GM21825 (cell line): ENCODE data around the gene CXCL16.

Source experiments
- ATAC-seq: cut with Tn5 transposase; IDR thresholded peaks from one replicate; pipeline ENCODE4 v1.9.1; 2021; ENCODE audit warnings: mild to moderate bottlenecking, moderate library complexity; ENCODE audit not compliant: unreplicated experiment

CXCL16 gene

GRCh38 chr17:4753392-4753791, 13.7 kb upstream of the CXCL16 start:
- ATAC-seq: no peak

- no peak for ATAC-seq
Observed at GRCh38 chr17:4751932-4752331, 12.2 kb upstream of the CXCL16 start.

GRCh38 chr17:4750606-4751005, 10.9 kb upstream of the CXCL16 start:
- no peak for ATAC-seq

DNA sequence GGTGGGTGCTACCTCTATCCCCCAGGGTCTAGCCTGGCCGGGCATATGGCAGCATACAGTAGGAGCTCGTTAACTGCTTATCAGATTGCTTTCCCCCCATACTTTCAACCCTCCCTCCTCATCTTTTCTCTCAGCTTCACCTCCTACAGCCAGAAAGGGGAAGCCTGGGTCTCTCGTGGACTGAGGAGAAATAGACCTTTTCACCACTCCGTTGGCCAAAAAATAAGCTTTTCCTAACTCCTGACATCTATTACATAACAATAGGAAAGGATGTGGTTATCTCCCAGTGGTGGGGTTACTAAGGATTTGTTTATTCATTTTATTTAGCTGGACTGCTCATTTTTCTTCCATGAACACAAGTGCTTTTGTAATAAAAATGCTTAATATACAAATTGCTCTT, 9.0 kb upstream of the CXCL16 start:
- ATAC-seq: no peak

- no peak for ATAC-seq
Observed at GRCh38 chr17:4747847-4748246, 8.1 kb upstream of the CXCL16 start.

DNA sequence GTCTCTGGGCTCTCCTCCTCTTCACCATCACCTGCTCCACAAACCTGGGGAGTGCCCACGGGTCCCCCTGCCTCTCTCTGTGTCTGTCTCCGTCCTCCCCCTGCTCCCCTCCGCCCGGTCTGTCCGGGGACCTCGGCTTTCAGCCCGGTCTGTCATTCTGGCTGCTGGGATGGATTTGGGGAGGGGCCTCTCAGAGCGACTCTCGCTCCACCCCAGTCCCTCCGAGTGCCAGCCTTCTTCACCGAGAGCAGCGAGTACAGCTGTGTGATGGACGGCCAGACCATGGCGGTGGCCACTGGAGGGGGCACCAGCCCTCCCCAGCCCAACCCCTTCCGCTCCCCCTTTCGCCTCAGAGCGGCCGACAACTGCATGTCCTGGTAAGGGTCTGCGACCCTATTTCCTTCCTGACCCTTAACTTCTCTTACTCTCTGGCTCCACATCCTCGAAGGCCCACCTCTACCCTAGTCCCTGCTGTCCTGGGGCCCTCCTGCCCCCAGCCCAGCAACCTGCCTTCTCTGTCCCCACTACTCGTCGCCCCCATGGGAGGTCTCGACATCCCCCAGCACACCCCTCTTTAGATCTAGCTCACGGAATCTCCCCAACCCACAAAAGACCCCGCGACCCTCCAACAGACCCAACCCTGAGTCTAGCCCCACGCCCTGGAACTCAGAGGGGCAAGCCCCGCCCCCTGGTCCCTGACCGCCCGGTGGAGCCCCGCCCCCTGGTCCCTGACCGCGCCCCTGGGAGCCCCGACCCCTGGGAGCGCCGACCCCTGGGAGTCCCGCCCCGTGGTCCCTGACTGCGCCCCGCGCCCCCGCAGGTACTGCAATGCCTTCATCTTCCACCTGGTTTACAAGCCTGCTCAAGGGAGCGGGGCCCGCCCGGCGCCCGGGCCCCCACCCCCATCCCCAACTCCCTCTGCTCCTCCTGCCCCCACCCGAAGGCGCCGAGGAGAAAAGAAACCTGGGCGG, 5.6 kb upstream of the CXCL16 start:
- no peak for ATAC-seq

DNA sequence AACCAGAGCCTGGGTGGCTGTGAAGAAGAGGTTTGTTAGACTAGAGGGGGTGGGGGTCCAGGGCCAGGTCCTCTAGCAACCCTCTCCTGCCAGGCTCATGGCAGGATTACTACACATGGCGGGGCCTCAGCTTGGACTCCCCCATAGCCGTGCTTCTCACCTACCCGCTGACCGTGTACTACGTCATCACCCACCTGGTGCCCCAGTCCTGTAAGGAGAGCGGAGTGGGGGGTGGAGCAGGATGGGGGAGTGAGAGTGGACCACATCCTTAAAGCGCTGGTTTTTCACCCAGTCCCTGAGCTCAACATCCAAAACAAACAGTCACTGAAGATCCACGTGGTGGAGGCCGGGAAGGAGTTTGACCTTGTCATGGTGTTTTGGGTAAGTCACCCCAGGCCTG, 4.2 kb upstream of the CXCL16 start:
- ATAC-seq: no peak

DNA sequence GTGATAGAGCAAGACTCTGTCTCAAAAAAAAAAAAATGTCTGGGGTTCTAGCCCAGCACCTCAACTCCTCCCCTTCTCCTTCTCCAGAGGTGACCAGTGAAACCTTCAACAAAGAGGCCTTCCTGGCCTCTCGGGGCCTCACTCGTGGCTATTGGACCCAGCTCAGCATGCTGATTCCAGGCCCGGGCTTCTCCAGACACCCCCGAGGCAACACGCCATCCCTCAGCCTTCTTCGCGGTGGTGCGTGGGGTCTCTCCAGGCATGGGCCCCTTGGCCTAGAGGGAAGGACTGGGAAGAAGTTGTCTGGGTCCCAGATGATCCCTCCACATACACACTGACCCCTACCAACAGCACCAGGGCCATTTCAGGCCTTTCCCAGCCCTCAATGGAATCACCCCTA, 3.5 kb upstream of the CXCL16 start:
- ATAC-seq: no peak

- ATAC-seq: no peak
Observed at GRCh38 chr17:4742629-4743028, 2.9 kb upstream of the CXCL16 start.

- ATAC-seq: no peak
Observed at GRCh38 chr17:4742133-4742532, 2.4 kb upstream of the CXCL16 start.

- no peak for ATAC-seq
Observed at GRCh38 chr17:4741544-4741943, 1.8 kb upstream of the CXCL16 start.

- ATAC-seq: no peak
Observed at GRCh38 chr17:4740584-4740983, 856 bp upstream of the CXCL16 start.

DNA sequence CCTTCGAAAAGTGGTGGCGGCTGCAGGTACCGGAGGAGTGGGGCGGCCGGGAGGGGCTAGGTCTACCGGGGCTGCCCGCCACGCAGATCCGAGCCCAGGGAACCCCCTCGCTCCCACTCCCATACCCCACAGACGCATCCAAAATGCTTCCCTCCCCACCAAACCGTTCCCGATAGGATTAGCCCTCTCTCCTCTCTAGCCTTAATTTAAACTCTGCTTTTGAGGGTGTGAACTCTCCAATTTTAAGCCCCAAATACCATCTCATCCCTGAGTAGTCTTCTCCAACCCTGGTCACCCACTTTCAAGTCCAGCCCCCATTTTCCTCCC, 260 bp upstream of the CXCL16 start:
- ATAC-seq: no peak

- ATAC-seq: no peak
Observed at GRCh38 chr17:4738136-4739121, 1.3 kb downstream of the CXCL16 start.

DNA sequence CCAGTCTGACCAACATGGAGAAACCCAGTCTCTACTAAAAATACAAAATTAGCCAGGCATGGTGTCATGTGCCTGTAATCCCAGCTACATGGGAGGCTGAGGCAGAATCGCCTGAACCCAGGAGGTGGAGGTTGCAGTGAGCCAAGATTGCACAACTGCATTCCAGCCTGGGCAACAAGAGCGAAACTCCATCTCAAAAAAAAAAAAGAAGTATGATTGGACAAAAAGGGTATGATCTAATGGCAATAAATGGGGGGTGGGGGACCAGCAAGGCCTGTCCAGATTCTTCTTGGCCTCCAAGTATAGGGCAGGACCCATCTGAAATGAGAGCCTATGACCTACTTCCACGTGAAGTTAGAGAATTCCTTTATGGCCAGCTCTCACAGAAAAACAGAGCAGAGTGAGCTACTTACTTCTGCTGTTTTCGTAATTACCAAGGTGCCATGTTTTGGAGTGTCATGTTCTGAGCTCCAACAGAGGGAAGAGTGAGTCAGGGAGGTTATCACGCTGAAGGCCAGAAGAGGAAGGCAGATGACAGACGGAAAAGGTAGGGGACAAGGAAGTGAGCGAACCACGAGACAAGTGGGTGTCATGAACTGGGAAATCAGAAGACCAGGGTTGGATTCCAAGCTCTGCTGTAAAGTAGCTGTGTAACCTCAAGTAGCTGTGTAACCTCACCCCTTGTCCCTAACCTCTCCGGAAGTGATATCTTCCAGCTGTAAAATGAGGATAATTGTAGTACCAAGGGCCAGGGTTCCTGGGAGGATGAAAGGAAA, 3.7 kb downstream of the CXCL16 start:
- no peak for ATAC-seq

DNA sequence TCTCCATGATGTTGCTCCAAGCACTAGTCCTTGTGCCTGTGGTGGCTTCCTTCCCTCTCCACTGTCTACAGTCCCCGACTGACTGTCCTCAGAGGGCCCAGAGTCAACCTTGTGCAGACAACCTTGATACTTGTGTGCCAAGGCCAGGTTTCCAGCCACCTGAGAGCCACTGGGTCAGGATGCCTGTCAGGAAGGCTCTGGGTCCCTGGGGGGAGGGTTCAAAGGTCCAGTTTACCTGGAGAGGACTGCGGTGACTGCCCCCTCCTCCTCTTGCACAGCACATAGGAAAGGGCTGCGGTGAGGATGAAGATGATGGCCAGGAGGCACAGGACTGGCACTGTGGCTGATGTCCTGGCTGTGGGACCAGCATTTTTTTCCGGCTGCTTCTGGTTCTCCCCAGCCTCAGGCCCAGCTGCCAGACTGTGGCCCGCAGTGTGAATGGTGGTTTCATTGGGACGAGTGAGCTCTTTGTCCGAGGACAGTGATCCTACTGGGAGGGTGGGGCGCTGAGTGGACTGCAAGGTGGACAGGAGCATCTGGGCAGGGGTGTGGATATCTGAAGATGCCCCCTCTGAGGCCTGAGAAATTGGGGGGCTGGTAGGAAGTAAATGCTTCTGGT, 4.8 kb downstream of the CXCL16 start:
- ATAC-seq: no peak

GRCh38 chr17:4733073-4733531, 6.6 kb downstream of the CXCL16 start:
- no peak for ATAC-seq

DNA sequence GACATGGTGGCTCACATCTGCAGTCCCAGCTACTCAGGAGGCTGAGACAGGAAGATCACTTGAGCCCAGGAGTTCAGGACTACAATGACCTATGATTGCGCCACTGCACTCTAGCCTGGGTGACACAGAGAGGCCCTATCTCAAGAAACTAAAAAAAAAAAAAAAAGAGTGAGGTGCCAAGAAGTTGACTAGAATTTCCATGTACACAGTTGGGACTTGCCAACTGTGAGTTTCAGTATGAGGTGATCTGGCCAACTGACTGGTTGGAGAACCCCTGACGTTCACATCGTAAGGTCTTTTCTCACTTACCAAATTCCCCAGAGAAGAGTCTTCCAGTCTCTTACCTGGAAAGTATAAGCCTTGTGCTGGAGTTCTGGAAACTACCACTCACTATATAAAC, 11.6 kb downstream of the CXCL16 start:
- no peak for ATAC-seq

- no peak for ATAC-seq
Observed at GRCh38 chr17:4725646-4726310, 13.9 kb downstream of the CXCL16 start.

DNA sequence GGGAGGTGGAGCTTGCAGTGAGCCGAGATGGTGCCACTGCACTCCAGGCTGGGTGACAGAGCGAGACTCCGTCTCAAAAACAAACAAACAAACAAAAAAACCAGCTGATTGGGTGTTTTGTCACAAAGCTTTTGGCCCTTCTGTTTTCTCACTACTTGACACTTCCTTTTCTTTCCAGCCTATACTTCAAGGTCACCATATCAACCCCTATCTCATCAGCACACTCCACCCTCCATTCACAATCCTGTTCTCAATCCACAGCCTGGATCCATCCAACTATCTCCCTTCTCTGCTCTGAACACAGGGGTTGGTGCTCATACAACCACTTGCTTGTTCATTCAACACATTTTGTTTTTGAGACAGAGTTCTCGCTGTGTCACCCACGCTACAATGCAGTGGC, 15.1 kb downstream of the CXCL16 start:
- ATAC-seq: no peak
